IPS-NIHi7 (cell line): ENCODE data around the gene LYZL2.
A peak's percentile ranks its signal among the peaks of the same experiment; 100 is the strongest.
"Not testable (repeated sequence)": the region's sequence is repeated elsewhere in the genome, so short reads cannot be mapped to it uniquely, and the experiment has no call there.

ENCODE experiments used
- DNase-seq: peaks from one replicate; pipeline ENCODE4 v3.0.0; 2012; ENCODE audit warnings: mixed read lengths; ENCODE audit errors: extremely low spot score

The LYZL2 gene

DNA sequence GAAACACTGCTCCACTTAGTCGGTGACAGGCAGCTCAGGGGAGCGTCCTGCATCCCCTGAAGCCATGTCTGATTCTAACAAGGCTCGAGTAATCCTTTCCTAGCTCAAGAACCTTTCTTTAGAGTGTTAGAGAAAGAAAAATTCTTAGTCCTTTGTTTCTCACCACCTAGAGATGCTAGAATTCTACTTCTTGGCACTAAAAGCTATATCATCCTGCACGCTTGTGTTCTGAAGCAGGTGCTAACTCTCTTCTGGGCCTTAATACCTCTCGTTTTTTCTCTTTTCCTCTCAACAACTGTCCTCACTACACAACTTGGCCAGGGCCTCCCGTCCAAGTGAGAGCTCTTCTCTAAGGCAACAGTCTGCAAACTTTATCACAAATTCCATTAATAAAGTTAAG lies at the start of gene LYZL2:
Gene LYZL2, minus strand, starts transcription at position 101 of the 400 bp plus-strand sequence. CDS start 2,838 bp downstream, outside the sequence.
- DNase-seq: no peak

DNA sequence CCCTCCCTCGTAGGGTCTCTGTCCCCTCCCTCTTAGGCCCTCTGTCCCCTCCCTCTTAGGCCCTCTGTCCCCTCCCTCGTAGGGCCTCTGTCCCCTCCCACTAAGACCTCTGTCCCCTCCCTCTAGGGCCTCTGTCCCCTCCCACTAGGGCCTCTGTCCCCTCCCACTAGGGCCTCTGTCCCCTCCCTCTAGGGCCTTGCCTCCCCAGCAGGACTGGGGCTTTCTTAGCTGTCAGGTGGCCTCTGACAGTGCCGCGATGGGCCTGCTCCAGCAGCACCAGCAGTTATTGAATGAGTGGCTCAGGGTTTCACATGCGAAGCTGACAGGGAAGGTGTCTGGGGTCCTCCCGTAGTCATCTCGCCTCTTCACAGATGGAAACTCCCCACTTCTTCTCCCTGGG lies 48.1 kb upstream of the LYZL2 start:
- not testable (repeated sequence) for DNase-seq

DNA sequence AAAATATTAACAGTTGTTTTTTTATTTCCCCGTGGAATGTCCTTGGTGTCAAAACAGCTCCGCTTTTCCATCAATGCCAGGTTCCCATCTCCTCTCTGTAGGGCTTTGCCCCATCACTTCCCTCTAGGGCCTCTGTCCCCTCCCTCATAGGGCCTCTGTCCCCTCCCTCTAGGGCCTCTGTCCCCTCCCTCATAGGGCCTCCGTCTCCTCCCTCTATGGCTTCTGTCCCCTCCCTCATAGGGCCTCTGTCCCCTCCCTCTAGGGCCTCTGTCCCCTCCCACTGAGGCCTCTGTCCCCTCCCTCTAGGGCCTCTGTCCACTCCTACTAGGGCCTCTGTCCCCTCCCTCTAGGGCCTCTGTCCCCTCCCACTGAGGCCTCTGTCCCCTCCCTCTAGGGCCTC lies 47.6 kb upstream of the LYZL2 start:
- not testable (repeated sequence) for DNase-seq

DNA sequence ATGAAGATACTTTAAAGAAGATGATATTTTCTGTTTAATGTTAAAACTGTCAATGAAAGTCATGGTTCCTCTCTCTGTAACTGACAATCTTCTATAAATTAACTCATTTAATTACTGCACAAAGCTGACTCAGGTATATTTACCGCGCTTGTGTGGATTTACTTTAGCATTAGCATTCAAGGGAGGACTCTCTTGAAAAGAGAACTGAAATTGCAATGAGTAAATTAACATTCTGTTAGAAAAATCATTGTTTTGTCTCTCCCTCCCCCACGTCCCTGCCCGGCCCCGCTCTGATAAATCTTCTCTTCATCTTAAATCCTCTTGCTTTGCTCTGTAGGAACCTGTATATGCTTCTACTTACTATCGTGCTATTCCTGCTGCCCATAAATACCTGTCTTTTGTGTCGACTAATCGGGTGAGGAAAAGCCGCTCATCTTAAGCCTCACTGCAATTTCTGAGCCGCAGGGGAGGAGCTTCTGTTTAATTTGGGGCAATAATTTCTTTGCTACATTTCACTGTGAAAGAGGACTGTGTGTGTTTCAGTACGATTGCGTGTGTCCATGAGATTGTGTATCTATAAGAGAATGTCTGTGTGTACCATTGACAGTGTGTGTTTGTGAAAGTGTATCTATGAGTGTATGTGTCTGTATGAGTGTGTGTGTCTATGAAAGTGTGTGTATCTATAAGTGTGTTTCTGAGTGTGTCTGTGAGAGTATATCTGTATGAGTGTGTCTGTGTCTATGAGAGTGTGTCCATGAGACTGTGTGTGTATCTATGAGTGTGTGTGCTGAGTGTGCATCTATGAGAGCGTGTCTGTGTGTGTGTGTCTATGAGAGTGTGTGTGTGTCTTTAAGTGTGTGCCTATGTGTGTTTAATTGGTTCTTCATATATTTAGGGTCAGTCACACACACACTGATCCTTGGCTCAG lies 46.5 kb upstream of the LYZL2 start:
- DNase-seq: no peak

DNA sequence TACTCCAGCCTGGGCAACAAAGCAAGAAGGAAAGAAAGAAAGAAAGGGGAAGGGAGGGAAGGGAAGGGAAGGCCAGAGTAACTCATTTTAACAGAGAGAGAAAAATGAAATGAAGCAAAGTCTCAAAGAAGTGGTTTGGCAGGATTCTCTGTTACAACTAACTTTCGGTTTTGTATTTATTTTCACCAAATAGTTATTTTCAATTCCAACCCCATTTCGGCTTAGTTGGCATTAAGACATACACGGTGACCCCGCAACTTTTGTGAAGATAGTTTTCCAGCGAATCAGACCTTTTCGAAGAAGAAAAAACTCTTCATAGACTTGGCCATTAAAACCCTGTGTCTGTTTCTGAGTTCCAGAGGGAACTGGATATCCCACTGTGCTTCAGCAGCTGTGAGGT lies 45.2 kb upstream of the LYZL2 start:
- no peak for DNase-seq

DNA sequence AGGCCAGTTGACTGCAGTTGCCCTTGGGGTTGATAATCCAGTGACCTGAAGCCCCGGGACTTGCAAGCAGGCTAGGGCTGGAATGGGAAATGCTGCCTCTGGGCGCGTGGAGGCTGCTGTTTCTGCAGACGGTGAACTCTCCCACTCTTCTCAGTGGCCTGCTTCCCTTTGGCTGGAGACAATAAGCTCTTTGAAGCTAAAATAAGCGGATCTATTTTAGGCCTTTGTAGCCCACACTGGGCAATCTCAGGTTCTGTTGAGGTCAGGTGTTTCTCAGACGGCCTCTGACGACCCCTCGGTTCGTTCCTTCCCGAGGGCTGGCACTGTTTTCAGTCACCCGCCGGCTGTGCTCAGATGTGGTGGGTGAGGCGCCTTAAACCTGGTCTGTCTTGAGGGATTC lies 43.7 kb upstream of the LYZL2 start:
- not testable (repeated sequence) for DNase-seq

DNA sequence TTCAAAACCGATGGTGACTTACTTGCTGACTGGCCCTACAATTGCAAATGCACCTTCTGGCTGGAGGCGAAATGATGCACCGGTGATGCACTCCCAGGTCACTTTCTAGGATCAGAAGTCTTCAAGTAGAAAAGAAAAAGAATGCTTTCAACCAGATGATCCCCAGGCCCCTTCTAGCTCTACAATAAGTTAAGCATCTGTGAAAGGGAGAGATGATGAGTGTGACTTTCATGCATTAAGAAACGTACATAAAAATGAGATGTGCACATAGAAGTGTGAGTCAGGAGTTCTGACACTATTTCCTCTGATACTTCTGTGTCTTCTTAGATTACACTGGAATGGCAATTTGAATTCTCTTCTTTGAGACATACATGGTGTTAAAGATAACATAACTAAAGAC lies 42.8 kb upstream of the LYZL2 start:
- not testable (repeated sequence) for DNase-seq

DNA sequence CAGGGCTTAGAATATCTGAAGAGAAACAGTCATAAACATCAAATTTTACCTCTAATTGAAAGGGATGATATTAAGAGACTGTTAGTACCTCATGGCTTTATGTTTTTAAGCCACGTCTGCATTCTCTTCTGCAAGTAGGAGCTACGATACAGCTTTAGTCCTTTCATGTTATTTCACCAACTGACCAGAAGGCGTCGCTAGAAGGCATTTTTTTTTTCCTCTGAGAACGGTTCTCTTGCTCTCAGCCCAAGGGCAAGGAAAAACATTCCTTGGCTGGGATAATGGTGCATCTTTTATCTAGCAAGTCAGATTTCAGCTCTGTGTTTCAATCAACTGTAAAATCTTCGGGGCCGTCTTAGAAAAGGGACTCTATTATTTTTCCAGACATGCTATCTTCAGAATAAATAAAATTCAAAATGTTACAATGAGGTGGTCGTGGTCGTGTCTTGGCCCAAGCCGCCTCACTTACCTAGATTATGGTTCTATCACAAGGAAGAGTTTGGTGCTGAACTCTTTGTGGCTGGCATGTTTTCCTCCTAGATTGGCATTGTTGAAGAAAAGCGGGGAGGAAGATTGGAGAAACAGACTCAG lies 41.6 kb upstream of the LYZL2 start:
- DNase-seq: peak; percentile 52

DNA sequence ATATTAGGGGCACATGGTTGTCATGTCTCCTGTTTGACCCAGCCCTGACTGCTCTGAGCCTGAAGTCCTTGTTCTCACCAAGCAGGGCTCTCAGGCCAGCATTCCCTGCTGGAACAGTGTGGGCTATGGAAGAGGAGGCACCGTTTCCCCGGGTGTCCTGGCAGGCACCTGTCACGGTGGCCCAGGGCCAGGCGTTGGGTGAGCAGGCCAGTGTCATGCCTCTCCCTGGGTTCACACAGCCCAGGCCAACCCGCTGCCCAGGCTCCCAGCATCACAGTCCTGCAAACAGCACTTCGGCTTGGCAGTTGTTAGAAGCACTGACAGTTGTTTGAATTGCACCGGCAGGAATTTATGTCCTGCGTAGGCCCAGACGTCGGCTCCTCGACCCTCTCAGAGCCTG lies 38.4 kb upstream of the LYZL2 start:
- not testable (repeated sequence) for DNase-seq

DNA sequence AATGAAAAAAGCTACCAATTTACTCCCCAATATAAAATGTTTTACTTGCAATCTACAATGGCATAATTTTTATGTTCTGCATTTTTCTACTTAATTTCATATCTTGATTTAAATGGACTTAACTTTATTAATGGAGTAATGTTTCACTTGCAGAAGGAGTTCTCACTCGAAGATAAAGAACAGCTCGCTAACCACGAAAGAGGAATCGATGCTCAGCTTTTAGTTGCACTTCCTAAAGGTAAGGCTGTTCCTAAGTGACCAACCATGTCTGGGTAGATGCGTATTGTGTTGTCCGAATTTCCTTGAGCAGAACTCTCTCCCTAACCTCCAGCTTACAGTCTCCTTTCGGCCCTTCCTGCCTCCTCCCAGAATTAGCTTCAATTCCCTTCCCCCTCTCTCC lies 33.9 kb upstream of the LYZL2 start:
- not testable (repeated sequence) for DNase-seq

DNA sequence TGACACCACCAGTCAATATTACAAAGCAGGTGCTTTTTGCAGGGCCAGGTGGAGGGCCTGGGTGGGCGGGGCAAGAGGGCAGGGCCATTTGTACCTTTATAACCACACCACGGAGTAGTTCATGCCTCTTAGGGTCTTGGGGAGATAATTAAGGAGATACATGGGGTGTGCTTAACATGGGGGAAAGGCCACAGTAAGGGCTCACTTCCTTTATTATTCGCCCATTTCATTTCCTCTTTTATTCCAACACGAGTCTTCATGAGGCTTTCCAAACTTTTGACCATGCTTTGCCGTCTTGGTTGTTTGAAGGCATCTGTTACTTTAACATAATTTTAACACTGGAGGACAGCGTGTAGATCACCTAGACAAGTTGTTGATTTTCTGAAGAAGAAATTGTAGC lies 33.3 kb upstream of the LYZL2 start:
- DNase-seq: no peak

DNA sequence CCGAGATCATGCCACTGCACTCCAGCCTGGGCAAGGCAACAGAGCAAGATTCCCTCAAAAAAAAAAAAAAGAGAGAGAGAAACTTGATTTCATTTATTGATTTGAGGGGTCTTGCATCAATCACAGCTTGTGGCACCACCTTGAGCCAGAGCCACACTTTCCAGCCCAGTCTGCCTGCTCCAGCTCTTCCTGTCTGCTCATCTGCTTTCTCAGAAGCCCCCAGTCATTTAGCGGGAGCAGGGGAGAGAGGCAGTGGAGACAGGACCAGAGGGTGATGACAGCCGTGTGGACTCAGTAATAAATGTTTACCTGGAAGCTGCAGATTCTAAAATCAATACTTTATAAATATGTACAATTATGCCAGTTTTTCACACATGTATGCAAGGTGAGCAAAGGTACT lies 30.8 kb upstream of the LYZL2 start:
- DNase-seq: not testable (repeated sequence)

DNA sequence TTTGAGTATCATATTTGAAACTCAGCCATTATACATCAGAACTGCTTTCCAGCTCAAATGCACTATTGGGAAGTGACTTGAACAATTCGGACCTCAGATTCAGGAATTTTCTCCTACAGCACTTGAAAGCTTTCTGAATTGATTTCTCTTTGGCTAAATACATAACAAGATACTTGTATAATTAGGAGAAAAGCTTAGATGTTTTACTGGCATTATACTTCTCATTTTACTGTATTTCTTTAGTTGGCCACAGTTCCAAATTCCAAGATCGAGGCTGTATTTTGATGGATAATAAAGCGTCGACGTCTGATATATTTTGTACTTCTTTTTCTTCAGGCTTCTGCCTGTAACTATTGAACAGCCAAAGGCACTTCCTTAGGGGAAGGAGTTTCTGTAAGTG lies 26.7 kb upstream of the LYZL2 start:
- DNase-seq: no peak

DNA sequence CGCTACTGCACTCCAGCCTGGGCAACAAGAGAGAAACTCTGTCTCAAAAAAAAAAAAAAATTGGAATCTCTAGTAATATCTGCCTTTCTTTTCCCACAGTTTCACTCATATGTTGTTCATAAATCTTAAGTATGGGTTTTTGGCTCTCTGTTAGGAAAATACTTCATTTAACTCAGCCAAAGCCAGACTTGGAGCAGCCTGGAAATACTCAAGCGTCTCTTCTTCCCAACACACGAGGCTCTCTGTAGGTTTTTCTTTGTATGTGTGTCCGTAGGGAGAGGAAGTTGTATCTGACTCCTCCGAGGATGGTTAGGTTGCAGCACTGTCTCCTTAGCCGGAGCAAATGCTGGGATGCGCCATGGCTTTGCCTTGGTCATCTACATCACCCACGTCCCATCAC lies 25.4 kb upstream of the LYZL2 start:
- DNase-seq: not testable (repeated sequence)

DNA sequence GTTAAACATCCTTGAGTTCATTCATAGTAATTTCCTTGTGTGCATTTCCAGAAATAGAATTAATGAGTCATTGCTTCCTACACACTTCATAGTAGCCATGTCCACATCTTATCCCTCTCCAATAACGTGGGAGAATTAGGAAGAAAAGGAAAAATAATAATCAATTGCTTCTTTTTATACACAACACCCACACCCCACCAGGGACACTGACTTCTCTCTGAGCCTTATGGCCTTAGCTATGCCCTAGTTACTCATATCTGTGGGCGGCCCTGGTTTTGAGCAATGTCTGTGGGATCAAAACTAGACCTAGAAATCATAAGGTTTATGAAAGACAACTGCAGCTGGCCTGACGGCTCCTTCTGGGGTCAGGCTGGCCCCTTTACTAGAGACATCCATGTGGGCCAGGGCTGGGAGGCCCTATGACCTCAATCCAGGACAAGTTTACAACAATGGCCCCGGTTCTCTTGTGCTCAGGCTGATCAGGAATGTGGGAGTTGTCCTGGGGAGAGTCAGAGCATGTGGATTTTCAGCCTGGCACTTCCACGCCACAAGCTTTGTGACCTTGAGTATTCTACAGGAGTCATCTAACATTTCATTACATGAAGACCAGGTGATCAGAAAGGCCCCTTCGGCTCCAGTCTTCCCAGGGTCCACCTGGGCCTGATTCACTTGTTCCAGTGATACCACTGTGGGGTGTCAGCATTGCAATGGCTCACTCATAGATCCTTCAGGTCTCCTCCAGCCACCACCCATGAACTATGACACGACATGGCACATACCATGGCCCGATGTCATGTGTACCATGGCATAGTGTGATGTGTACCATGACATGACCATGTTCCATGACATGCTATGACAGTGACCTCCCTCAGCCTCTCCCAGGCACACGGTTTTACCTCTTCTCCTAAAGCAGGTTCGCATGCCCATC lies 22.2 kb upstream of the LYZL2 start:
- DNase-seq: not testable (repeated sequence)

DNA sequence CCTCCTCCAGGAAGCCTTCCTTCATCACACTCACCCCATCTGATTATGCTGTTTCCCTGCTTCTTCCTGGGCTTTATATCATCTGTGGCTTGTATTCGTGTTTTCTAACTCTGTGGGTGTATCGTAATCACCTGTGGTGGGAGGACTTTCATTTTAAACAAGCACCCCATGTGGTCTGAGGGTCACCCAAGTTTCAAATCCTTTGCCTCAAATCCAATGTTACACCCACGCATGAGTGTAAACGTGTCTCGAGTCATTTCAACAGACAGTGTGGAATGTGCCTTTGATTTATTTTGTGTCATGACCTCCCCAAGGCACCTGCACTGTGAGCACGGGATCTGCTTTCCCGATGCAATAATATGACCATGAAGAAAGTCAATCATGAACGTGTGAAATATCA lies 17.5 kb upstream of the LYZL2 start:
- DNase-seq: no peak

DNA sequence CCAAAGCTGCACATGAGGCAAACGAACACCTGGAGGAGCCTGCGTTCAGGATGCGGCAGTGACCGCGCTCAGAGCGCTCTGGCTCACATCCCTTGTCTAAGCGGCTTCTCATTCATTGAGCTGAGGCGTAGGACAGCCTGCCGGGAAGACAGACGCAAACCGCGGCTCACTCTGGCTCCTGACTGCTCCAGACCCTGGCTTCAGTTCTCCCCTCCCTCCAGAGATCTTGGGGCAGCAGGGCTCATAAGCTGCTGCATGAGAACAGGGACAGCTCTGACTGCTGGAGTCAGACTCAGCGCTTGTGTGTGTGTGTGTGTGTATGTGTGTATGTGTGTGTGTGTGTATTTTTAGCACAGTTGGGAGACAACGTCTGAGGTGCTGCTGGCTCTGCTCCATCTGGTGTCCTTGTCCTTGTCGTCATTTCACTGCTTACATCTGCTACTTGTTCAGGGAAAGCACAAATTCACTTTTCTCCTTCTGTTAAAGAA lies 15.8 kb upstream of the LYZL2 start:
- DNase-seq: peak; percentile 14

DNA sequence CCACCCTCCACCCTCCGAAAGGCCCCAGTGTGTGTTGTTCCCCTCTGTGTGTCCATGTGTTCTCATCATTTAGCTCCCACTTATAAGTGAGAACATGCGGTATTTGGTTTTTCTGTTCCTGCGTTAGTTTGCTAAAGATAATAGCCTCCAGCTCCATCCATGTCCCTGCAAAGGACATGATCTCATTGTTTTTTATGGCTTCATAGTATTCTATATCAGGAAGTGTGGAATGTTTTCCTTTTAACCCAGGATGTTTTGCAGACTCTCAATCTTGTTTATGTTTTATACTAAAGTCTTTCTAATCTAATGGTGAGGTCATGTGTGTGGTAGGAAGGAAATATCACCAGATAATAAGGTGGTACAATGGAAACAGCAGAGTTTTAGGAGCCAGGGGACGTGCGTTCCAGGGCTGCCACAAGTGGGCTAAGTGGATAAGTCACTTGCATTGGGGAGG lies 14.9 kb upstream of the LYZL2 start:
- DNase-seq: not testable (repeated sequence)

DNA sequence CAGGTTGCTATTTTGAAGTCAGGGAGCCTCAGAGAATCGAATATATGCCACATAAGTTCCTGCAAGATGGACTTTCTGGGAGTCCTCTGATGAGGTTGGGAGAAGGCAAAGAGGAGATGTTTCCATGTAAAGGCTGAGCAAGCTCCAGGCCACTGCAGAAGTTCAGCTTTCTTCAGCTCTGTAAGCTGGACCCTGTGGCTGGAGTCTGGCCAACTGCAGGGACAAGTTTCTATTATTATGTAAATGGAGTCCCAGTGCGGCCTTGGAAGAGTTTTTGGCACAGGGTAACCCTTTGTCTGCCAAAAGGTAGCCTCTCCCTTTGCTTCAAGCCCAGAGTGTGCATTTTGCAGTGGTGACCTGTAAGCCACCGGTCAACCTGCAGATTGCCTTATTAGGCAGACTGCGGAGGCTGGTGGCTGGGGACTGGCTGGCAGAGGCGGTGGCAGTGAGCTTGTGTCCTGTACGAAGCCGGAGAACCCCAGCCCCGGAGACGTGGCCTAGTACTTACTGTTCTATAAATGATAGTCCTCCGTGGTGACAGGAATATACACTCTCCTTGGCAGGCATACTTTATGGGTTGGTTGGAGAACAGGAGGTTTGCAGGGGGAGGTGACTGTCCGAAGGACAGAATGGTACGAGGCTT lies 14.1 kb upstream of the LYZL2 start:
- not testable (repeated sequence) for DNase-seq

DNA sequence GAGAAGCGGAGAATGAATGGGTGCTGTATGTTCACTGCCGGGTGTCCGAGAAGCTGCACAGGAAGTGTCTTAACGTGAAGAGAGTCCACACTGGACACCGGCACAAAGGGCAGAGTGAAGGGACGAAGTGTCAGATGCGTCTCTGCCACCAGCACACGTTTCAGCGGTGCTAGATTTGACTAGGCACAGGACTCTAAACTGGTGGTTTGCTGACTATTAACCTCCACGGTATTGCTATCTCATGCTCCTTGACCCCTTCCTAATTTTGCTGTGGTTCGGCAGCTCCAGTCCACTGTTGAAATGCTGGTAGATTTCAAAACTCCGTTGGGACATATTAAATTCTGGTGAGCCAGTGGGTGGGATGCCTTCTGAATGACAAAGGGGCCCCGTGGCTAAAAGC lies 13.3 kb upstream of the LYZL2 start:
- DNase-seq: not testable (repeated sequence)
